Bone marrow (tissue), 2 donors: ENCODE results near the gene EPHA3.

Experiments
- DNase-seq, 2 donors: peaks; one replicate each; lab custom pipeline; 2025; lab: John Stamatoyannopoulos, UW

The EPHA3 gene

DNA sequence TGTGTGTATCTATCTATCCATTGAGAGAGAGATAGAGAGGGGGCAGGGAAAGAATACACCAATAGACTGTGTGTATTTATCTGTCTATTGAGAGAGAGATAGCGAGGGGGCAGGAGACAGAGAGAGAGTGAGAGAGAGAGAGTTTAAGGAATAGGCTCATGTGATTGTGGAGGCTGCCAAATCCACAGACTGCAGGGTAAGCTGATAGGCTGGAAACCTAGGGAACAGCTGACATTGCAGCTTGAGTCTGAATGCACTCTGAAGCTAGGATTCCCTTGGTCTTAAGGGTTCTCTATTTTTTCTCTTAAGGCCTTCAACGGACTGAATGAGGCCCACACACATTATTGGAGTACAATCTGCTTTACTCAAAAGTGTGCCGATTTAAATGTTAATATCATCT, 255.8 kb downstream of the EPHA3 start:
- DNase-seq = no peak

GRCh38 chr3:89364314-89364713, 256.9 kb downstream of the EPHA3 start:
- no peak for DNase-seq

GRCh38 chr3:89367166-89367565, 259.7 kb downstream of the EPHA3 start:
- DNase-seq = no peak

- no peak for DNase-seq
These were observed 261.4 kb downstream of the EPHA3 start for GRCh38 chr3:89368846-89369245.

DNA sequence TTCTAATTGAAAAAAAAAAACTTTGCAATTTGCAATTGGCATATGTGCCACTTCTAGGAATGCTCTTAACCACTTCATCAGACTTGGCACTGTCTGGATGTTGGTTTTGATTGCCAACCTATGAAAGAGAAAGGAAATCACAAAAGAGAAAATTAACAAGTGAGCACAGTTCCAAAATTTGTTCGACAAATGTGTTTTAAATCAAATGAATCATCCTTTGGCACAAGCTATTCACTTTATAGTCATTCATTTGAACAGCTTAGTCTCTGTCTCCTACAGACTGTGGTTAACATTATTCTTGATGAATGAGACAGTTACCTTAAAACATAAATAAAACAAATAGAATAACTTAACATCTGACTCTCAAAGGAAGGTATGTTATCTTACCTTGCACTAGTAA, 265.0 kb downstream of the EPHA3 start:
- DNase-seq = no peak

DNA sequence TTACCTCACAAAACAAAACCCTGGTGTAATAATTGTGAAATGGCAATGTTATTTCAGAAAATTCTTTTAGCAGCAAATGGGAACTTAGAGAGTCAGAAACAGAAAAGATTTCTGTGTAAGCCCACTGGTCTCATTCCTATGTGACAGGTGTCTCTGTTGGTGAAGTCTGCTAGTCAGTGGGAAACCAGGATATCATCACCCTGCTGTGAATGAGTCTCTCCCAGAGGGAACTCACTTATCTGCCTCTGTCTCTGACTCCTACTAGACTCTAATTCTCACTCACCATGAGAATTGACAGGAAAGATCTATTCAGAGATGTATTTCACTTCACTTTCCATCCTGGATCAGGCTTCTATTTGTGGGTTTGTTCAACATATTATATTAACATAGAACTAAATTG, 266.0 kb downstream of the EPHA3 start:
- no peak for DNase-seq

DNA sequence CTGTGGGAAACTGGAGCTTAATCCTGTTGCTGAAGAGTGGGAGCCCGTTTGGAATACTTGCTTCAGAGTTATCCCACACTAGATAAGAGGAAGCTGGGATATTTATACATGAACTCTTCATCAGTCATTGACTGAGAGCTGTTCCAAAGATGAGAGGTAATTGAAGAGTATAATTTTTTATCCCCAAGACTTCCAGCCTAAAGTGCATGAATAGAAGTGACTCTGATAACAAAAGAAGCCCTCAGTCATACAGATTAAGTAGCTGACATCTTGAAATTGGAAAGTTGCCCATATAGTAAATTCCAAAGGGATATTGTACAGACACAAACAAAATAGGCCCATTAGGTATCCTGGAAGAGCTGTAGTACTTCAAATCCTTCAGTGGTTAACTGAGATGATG, 268.0 kb downstream of the EPHA3 start:
- DNase-seq = no peak

DNA sequence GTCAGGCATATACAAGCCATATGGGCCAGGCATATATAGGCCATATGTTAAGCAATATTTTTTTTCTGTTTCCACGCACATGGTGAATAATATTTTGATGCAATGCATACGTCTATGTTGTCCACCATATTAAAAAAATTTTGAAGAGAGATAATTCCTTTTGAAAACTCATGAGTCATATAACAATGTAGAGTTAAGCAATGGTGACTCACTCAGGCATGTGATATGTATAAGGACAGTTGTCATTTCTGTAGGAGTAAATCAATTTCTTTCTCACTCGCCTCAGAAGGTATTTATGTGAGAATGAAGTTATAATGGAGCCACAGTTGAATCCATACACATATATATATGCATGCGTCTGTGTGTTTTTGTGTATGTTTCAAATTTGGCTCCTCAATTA, 272.6 kb downstream of the EPHA3 start:
- DNase-seq = no peak

- no peak for DNase-seq
These were observed 285.6 kb downstream of the EPHA3 start for GRCh38 chr3:89392991-89393390.

GRCh38 chr3:89395456-89395855, 288.0 kb downstream of the EPHA3 start:
- no peak for DNase-seq

GRCh38 chr3:89395996-89396395, 288.6 kb downstream of the EPHA3 start:
- no peak for DNase-seq

DNA sequence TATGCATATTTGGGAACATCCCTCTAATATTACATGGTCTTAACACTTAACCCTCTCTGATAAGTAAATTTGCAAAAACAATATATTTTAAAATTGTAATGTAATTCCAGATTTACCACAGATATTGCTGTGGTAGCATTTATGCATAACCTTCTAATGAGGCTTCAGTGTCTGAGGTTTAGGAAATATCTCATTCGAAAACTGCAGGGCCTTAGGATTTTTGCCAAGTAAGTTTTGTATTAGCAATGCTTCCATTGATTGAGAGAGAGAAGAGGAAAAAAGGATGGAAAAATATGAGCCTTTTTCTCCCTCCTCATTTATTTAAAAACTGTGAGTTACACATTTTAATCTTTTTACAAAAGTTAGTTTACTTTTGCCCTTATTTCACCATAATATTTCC, 294.6 kb downstream of the EPHA3 start:
- DNase-seq = no peak

- DNase-seq = no peak
These were observed 297.8 kb downstream of the EPHA3 start for GRCh38 chr3:89405176-89405575.

- no peak for DNase-seq
These were observed 298.2 kb downstream of the EPHA3 start for GRCh38 chr3:89405593-89405992.

GRCh38 chr3:89411201-89411600, 303.8 kb downstream of the EPHA3 start:
- no peak for DNase-seq

DNA sequence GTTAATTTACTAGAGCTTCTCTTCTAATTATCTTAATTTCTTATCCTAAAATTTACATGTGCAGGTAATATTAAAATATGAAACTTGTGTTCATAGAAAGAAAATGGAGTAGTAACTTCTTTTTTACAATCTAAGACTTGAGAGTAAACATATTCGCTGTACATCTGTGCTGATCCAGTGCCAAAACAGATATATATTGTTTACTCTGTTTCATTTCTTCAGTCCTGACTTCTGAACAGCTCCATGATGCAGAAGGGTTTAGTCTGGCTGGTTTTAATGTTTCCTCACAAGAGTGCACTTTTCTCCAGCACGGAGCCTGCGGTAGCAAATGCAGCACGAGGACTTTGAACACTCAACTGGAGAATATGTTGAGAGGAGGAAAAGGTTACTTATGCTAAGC, 306.8 kb downstream of the EPHA3 start:
- no peak for DNase-seq

DNA sequence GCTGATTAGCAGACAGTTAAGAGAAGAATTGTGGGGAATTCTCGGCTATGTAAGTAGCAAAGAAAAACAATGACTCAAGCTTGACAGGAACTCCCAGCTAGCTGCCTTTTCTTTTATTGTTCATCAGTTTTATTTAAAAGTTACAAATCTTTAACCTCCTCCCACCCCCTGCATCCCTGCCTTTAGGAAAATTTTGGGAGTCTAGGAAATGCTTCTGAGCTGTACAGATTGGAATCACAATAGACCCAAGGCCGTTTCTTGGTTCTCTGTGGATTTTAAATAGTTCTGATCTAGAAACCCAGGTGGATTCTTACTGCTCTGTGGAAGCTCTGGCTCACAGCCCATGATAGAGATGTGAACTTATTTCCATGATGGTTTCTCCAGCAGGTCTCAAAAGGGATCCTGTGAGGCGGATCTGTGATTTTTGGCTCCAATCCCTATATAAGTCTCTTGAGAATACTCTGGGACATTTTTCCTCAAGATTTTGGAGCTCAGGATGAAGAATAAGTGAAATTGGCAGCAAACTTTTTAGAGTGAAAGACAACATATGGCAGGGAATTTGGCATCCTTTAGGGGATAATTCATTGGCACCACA, 312.3 kb downstream of the EPHA3 start:
- DNase-seq = no peak

DNA sequence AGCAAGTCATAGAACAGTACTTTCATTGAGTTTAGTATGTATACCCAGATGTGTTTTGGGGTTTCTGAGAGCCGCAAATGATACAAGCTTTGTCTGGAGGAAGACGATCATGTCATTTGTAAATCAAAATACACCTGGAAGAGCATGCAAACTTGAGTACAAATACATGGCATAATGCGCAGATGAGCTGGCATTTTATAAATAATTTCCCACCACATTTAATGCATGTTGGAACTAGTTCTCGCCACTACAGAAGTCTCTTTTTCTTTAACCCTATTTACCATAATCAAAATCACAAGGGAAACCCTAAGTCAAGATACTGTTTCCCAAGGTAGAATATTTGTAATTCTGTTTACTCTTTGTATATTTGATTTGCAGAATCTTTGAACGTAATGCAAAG, 318.6 kb downstream of the EPHA3 start:
- DNase-seq = no peak

- DNase-seq = no peak
These were observed 327.4 kb downstream of the EPHA3 start for GRCh38 chr3:89434621-89435380.

GRCh38 chr3:89436846-89437245, 329.4 kb downstream of the EPHA3 start:
- no peak for DNase-seq

DNA sequence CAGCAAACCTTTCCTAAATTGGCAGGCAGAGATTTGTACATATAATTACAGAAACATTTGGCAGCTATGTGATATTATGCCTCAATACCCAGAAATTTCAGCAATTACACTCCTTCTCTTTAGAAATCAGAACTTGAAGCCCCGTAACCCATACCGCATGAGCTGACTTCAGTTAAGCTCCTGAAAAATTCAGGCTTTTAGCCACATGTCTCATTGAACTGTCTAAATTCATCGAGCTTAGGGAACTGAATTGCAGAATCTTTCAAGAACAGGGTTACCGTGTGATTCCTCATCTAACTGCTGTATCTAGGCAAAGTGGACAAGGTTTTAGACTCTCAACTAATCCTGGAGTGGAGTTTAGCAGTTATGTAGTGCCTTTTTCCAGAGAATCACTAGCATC, 333.0 kb downstream of the EPHA3 start:
- DNase-seq = no peak

- DNase-seq = no peak
These were observed 333.7 kb downstream of the EPHA3 start for GRCh38 chr3:89441141-89441540.

GRCh38 chr3:89446593-89446992, 339.2 kb downstream of the EPHA3 start:
- DNase-seq = no peak

- DNase-seq = no peak
These were observed 339.8 kb downstream of the EPHA3 start for GRCh38 chr3:89447243-89447642.
